SK-N-DZ (cell line): ENCODE data around the gene CORO2A.

Experiments used
- DNase-seq: peaks from one replicate; pipeline ENCODE4 v3.0.0-alpha.2; 2015; ENCODE audit warnings: low spot score

Gene CORO2A

DNA sequence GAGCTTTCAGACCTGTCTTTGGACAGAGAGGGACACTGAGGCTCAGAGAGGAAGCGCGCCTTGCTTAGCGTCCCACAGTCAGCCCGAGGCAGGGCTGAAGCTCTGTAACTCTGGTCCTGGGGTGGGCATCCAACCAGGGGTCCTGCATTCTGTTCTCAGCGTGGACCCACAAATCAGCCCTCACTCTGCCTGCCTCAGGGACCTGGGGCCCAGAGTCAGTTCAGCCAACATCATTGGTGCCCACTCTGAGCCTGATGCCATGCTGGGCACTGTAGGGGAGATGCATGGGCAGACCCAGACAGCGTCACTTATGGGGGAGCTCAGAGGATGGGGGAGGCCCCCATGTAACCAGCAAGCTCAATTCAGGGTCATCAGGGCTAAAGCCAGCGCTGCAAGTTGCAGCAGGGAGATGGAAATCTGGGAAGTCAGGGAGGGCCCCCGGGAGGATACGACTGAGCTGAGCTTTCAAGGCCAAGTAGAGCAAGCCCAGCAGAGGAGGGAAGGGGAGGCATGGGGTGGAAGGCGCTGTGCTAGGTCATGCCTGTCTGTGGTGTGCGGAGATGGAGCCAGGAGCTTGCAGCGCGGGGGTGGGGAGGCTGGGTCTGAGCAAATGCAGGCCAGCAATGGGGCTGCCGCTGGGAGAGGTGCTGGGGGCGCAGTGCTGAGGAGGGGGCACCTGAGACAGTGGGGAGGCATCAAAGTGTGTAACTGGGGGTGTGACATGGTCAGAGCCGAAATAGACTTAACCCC, 21.1 kb downstream of the CORO2A start:
- DNase-seq = peak; percentile 50

DNA sequence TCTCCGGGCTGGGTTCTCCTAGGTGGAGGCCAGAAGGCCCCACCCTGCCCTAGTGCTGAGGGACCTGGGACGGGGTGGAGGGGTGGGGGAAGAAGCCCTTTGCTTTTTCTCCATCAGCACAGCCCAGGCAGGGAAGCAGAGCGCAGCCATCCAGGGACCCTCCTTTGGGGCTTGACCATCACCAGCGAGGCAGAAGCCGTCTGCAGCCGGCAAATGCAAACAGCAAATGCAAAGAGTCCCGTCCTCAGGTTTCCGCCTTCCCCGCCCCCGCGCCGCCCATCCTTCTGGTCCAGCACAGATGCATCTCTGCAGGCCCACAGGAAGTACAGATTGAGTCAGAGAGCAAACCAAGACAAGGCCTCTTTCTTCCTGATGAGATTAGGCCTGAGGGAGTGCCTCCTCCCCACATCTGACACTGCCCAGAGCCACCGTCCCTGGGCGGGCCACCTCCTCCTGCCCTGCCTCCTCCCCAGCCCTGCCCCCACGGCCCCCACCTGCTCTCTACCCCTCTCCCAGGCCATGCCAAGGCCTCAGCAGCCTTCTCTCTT, 23.4 kb downstream of the CORO2A start:
- peak; percentile 94 for DNase-seq

DNA sequence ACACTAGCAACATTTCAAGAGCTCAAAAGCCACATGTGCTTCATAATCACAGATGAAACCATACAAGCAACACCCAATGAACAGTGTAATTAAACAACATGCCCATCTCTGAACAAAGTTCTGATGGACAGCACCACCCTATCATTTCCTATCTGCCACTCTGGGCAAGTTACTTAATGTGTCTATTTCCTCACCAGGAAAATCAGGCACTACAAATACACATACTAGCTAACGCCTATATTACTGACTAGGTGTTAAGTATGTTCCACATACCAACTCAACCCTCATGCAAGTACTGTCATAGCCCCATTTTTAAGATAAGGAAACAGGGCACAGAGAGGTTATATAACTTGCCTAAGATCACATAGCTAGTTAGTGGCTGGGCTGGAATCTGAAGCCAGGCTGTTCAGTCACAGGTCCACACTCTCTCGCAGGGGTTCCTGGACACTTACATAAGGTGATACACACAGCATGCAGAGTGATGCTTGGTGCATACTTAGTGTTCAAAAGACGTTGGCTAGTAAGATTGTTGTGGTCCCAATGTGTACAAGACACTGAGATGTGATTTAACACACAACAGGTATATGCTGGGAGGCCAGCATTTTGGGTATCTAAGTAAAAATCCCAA, 24.2 kb downstream of the CORO2A start:
- DNase-seq = no peak

DNA sequence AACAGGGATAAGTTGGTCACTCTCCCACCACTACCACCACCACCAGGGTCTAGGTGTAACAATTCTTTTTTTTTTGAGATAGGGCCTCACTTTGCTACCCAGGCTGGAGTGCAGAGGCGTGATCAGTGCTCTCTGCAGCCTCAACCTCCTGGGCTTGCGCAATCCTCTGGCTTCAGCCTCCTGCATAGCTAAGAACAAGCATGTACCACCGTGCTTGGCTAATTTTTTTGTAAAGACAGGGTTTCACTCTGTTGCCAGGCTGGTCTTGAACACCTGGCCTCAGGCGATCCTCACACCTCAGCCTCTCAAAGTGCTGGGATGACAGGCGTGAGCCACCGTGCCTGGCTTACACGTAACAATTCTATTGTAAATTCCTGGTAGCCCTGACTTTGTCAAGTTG, 27.5 kb downstream of the CORO2A start:
- no peak for DNase-seq

DNA sequence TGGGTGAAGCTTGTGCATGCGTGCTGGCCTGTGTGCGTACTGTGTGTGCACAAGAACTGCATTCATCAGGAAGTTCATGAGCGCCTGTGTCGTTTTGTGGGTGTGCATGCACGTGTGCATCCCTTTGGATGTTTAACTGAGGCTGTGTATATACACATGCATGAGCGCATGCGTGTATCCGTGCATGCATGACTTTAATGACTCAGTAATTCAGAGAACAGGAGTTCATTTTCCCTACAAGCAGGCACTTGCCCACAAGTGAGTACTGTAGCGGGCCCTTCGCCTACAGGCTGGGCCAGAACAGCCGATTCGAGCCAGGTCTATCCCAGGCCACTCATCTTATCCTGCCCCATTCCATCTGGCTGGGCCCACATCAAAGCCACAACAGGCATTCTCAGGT, 29.8 kb downstream of the CORO2A start:
- no peak for DNase-seq

DNA sequence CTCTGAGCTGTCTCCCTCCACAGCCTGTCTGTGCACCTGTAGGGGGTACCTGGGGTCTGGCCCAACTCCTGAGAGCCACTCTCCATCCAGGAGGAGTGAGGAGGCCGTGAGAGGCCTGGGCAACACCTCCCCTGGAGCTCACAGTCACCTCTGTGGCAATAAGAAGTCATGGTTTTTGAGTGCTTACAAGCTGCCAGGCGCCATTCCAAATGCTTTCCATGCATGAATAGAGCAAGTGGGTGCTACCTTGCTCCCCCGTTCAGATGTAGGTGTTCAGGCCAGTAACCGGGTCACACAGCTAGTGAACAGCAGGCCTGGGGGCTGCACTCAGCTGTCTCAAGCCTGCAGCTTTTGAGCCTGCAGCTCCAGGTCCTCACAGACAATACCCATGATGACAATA, 30.6 kb downstream of the CORO2A start:
- DNase-seq = no peak

DNA sequence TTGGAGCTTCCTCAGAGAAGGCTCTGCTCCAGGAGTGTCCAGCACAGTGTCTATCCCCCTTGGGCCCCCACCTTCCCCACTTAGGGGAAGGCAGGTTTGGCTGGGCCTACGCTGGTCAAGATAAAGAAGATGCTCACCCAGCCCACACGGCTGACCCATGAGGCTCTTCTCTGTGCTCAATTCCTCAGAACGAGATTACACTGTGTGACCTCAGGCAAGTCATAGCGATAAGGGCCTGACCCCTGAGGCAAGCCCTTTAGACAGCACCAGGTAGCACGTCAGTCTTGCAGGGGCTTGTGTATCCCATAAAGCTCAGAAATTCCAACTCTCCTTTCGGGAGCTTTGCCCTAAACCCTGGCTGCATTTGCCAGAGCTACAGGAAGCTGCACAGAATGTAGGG, 32.6 kb downstream of the CORO2A start:
- DNase-seq = no peak

DNA sequence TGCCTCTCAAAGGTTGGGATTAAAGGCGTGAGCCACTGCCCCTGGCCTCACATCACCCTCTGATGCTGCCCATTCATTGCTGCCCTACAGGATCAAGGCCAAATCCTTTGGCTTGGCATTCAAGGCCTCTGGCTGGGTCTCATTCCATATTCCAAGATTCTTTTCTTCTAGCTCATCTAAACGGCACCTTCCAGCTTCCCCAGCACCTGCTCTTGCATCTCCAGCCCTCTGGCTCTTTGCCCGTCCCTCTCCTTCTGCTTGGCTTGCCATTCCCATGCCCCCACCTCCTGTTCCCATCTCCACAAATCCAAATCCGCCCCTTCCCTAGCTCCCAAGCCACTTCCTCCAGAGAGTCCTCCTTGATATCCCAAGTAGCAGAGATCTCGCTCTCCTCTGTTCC, 33.1 kb downstream of the CORO2A start:
- no peak for DNase-seq

DNA sequence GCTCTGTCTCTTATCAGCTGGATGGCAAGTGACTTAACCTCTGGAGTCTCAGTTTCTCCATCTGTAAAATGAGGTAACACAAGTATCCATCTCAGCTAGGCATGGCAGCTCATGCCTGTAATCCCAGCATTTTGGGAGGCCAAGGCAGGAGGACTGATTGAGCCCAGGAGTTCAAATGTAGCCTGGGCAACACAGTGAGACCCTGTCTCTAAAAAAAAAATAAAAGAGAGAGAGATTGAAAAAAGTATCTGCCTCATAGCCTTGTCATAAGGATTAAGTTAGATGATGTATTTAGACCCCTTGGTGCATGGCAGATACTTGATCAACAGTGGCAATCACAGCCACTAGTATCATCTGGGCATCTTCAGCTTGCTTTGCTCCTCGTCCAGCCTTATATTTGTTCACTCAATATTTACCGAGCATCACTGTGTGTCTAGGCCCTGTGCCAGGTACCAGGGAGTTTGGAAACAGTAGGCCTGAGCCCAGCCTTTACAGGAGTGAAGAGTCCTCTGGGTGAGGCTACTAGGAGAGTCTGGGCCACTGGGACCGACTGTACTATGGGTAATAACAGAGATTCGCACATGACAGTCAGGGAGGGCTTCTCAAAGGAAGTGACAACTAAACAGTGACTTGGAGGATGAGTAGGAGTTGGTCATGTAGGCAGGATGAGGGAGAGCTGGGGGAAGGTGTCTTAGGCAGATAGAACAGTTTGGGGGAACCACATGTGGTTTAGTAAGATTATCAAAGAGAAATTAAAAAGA, 34.2 kb downstream of the CORO2A start:
- no peak for DNase-seq

DNA sequence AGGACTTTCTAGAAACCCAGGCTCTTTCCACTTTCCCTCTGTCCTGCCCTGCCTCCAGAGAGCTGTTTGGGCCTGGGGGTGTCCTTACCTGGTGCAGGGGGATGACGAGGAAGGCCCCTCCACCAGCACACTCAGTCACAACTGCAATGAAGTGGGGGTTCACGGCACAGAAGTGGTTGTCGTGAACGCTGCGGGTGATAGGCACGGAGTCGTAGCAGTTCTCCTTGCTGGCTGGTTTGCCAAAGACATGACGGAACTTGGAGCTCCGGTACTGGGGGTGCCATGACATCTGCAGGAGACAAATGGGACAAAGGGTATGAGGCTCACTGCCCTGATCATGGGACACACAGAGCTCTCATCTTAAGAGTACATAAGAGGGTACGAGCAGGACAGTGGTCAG, 35.1 kb downstream of the CORO2A start:
- no peak for DNase-seq

DNA sequence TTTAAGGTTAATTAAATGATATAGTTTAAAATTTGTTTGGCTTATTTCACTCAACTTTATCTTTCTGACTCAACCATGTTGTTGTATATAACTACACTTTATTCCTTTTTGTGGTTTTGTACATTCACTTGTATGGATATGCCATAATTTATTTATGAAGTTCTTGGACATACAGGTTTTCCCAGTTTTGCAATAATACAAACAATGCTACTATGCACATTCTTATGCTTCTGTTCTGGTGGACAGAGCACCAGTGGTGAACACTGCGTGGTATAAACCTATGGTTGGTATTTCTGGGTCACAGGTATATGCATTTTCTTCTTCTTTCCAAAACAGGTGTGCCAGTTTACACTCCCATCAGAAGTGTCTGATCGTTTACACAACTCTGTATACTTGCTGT, 37.8 kb downstream of the CORO2A start:
- DNase-seq = no peak

DNA sequence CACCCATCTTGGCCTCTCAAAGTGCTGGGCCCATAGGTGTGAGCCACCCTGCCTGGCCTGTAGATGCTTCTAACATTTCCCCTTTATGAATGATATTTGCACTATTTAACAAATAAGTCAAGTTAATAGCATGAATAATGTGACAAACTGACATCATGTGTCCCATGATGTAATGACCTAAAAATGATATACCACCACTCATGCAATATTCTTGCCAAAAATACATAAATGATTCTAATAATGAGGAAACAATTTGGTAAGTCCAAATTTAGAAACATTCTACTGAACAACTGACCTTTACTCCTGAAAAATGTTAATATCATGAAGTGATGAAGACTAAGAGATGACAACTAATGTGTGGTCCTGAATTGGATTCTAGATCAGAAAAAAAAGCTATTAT, 39.9 kb downstream of the CORO2A start:
- no peak for DNase-seq

DNA sequence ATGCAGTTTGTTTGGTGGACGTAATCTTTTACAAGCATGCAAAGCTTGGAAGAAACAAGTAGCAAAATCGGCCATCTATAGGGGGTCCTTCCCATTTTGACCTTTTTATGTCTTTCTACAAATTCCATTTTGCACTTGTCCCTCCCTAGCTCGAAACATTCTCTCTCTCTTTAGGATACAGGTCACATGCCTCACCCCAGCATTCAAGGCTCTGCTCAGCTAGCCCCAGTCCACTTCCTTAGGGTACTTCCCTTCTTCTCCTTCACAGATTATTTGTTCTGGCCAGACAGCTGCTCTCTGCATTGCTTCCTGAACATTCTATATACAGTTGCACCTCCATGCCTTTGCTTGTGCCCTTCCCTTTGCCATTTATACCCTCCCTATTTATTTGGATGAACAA, 41.7 kb downstream of the CORO2A start:
- no peak for DNase-seq

DNA sequence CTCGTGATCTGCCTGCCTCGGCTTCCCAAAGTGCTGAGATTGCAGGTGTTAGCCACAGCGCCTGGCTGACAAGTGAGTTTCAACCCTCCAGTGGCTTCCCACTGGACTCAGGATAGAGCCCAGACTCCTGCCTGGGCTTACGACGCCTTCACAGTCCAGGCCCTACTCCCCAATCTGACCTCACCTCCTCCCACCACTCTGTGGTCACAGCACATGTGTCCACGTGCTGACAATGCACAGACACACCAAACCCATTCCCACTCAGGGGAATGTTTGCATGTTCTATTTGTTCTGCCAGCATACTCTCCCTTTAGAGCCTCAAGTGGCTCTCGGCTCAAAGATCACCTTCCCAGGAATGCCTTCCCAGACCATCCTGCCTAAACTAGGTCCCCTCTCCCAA, 42.3 kb downstream of the CORO2A start:
- no peak for DNase-seq

DNA sequence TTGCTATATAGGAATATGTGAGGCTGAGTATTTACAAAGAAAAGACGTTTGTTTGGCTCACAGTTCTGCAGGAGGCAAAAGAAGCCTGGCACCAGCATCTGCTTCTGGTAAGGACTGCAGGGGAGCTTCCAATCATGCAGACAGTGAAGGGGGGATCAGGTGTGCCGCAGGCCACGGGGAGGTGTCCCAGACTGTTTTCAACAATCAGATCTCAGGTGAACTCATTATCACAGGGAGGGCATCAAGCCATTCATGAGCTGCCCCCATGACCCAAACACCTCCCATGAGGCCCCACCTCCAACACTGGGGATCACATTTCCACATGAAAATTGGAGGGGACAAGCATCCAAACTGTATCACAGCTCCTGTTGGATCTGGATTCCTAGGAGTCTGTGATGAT, 43.0 kb downstream of the CORO2A start:
- no peak for DNase-seq

DNA sequence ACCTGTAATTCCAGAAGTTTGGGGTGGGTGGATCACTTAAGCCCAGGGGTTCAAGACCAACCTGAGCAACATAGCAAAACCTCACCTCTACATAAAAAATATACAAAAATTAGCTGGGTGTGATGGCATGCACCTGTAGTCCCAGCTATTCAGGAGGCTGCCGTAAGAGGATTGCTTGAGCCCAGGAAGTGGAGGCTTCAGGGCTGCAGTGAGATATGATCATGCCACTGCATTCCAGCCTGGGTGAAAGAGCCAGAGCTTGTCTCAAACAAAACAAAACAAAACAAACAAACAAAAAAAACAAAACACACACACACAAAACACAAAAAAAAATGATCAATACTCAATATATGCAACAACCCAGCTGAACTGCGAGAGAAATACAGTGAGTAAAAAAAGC, 44.0 kb downstream of the CORO2A start:
- no peak for DNase-seq

DNA sequence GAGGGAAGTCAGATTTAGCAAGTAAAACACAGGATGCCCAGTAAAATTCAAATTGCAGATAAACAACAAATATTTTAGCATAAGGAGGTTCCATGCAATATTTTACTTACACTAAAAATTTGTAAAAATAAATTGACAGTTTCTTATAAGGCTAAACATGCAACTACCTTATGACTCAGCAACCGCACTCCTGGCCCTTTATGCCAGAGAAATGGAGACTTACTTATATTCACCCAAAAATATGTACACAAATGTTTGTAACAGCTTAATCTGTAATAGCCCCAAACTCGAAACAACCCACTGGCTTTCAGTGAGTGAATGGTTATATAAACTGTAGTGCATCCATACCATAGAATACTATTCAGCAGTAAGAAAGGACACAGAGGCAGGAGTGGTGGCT, 44.9 kb downstream of the CORO2A start:
- no peak for DNase-seq

DNA sequence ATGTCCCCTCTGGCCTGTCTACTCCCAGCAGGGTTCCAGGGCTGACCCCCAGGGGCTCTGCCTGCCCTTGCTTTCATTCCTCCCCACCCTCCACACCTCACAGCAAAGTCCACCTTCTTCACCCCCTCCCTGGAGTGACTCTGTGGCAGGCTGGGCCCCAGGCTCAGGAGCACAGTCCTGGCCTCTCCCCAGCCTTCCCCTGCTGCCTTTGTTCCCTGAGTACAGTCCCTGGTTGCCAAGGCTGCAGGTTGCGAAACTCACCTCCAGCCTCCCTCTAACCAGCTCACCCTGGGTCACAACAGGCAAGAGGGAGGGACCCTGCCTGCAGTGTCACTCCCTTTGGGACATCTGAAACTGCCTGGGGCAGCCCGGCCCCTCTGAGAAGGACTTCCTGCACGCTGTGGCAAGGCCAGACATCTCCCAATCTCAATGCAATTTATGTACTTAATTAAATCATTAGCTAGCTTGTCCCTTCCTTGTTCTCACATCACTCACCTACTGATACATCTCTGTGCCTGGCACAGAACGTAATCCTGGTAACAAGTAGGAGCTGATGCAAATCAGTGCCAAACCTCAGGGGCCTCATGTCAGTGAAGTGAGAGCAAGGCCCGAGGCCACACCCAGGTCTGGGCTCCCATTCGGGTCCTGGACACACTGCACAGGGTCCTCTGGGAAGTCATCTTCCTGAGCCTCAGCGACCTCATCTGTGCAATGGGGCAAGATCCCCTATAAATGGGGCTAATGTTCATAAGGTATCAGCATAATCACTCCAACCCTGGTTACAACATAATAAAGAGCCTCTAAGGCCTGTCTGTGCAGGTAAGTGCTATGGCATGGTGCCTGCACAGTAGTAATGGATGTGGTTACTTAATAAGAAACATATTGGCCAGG, 46.1 kb downstream of the CORO2A start:
- no peak for DNase-seq

DNA sequence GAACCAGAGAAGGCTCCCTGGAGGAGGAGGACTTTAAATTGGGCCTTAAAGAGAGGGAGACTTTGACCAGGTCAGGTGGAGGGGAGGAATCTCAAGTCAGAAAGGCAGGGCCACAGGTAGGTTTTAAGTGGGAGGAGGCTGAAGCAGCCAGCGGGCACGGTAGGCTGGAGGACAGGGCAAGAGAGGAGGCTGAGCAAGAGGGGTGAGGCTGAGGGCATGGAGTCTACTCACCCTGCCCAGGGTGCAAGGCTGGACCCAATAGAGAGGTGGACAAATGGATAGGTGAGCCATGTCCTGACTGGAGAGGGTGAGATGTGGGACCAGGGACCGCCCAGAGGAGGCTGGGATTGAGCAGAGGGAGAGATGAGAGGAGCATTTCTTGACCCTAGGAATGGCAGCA, 47.8 kb downstream of the CORO2A start:
- no peak for DNase-seq

DNA sequence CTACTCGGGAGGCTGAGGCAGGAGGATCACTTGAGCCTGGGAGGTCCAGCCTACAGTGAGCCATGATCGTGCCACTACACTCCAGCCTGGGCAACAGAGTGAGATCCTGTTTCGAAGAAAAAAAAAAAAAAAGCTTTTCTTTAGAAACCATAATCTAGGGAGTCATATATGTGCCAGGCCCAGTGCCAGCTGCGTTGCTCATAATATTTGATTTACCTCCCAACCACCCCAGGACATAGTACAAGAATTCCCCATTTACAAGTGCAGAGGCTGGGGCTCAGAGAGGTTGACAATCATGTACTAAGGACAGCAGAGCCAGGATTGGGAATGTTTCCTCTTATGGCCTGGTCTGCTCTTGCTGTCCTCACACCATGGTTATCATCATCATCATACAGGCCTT, 48.4 kb downstream of the CORO2A start:
- no peak for DNase-seq

DNA sequence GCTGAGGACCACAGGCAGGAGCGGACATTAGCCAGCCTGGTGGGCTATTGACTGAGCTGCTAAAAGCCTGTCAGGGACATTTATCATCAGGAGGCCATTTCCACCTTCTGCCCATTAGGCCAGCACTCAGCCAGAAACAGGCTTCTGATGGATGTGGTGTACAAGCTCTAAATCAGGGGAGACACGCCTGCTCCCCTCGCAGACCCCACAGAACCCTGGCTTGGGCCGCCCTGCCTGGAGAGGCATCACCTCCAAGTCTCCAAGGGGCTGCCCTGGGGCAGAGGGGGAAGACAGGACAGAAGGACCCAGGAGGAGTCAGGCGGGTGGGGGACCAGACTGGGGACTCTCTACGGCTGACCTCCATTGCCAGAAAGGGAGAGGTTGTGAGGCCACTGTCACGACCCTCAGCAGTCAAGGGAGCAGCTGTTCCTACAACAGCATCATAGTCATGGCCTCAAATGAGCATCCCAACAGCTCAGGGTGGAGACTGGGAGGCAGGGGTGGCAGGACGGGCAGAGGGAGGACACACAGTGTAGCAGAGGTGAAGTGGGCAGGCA, 49.4 kb downstream of the CORO2A start:
- DNase-seq = peak; percentile 26
